ENCODE measurements around the gene MAVS. TPM values are rescaled to one million over a fixed set of nuclear protein-coding genes. Genes with fewer than 3 reads are reported as not detected.

The MAVS gene
- total and polyA plus RNA-seq, 9 of the 15 experiments (the other 6 are each of a cell fraction or from before 2014, with no cell fraction given), result 1.6 to 22.0 (median 11.3) TPM

- peak; percentile 44; the same call in 1 of the 2 replicates for TF ChIP-seq MTA3 (IDR thresholded peaks at IDR 0.05; ENCODE audit: borderline replicate concordance)
- no peak for TF ChIP-seq NR4A1 (CRISPR knock-in tag; IDR thresholded peaks at IDR 0.05)
- no peak for TF ChIP-seq NR4A1 (tag; IDR thresholded peaks at IDR 0.05)
- TF ChIP-seq MYNN (IDR thresholded peaks at IDR 0.05), result no peak
- TF ChIP-seq MYNN (CRISPR knock-in tag; IDR thresholded peaks at IDR 0.05), result no peak
- TF ChIP-seq CHD1 (IDR thresholded peaks at IDR 0.05; ENCODE audit: low read length), result no peak
- TF ChIP-seq FOXJ3 (CRISPR knock-in tag; IDR thresholded peaks at IDR 0.05), result no peak
- peak; percentile 28 for TF ChIP-seq FOS (IDR thresholded peaks at IDR 0.05; ENCODE audit: extremely low read depth, insufficient read length)
- no peak for TF ChIP-seq ZBTB5 (IDR thresholded peaks at IDR 0.05)
- TF ChIP-seq RREB1 (CRISPR knock-in tag; IDR thresholded peaks at IDR 0.05), result 0 out of 2 replicates have a peak, but pooled peaks have one; percentile 46
- no peak for TF ChIP-seq THAP7 (CRISPR knock-in tag; IDR thresholded peaks at IDR 0.05)
- TF ChIP-seq ZNF79 (CRISPR knock-in tag; IDR thresholded peaks at IDR 0.05; ENCODE audit: low read depth), result no peak
- TF ChIP-seq POU5F1 (IDR thresholded peaks at IDR 0.05; ENCODE audit: borderline replicate concordance, low read depth, low read length, partially characterized antibody), result no peak
- TF ChIP-seq FOXK1 (CRISPR knock-in tag; IDR thresholded peaks at IDR 0.05; ENCODE audit: borderline replicate concordance), result no peak
- TF ChIP-seq ZBTB33 (CRISPR knock-in tag; IDR thresholded peaks at IDR 0.05), result no peak
- no peak for TF ChIP-seq ZBTB43 (CRISPR knock-in tag; IDR thresholded peaks at IDR 0.05)
Measured at GRCh38 chr20:3846740-3847428, at the start of gene MAVS (continued).
